ENCODE data around the gene RGS11. TPM values are rescaled to one million over a fixed set of nuclear protein-coding genes. Genes with fewer than 3 reads are reported as not detected.

RGS11 gene
- total and polyA plus RNA-seq, 7 donors = 0.20 to 2.6 (median 0.92) TPM

DNA sequence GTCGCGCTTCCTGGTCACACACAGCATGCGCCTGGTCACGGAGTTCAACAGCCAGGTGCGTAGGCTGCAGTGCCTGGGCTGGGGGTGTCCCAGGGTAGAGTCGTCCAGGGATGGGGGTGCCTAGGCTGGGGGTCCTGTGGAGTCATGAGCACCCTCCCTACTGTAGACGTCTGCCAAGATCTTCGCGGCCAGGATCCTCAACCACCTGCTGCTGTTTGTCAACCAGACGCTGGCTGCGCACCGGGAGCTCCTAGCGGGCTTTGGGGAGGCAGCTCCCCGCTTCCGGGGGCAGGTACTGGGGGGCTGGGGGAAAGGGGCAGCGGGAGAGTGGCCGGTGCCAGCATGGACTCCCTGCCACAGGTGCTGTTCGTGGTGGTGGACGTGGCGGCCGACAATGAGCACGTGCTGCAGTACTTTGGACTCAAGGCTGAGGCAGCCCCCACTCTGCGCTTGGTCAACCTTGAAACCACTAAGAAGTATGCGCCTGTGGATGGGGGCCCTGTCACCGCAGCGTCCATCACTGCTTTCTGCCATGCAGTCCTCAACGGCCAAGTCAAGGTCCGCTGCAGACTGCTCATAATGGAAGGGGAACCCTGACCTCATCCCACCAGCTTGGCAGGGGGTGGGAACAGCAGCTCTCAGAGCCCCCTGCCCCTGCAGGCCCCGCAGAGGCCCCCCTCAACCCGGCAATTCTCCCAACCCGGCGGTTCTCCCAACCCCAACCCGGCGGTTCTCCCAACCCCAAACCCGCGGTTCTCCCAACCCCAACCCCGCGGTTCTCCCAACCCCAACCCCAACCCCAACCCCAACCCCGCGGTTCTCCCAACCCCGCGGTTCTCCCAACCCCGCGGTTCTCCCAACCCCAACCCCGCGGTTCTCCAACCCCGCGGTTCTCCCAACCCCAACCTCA is 9.7 kb upstream of the RGS11 start:
- DNase-seq = peak in 1 of 2 donors; percentile 52
- intact Hi-C loops (cut with DNase I) = no loop called here
- ATAC-seq = no peak
- H3K4me3 ChIP-seq = no peak overlapping the region
- TF ChIP-seq, protein P1, sequence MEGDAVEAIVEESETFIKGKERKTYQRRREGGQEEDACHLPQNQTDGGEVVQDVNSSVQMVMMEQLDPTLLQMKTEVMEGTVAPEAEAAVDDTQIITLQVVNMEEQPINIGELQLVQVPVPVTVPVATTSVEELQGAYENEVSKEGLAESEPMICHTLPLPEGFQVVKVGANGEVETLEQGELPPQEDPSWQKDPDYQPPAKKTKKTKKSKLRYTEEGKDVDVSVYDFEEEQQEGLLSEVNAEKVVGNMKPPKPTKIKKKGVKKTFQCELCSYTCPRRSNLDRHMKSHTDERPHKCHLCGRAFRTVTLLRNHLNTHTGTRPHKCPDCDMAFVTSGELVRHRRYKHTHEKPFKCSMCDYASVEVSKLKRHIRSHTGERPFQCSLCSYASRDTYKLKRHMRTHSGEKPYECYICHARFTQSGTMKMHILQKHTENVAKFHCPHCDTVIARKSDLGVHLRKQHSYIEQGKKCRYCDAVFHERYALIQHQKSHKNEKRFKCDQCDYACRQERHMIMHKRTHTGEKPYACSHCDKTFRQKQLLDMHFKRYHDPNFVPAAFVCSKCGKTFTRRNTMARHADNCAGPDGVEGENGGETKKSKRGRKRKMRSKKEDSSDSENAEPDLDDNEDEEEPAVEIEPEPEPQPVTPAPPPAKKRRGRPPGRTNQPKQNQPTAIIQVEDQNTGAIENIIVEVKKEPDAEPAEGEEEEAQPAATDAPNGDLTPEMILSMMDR (IDR thresholded peaks at IDR 0.05) = no peak
- no peak overlapping the region for H3K27ac ChIP-seq
- peaks cover 6% of the 10 kb centered on the region for H3K4me1 ChIP-seq
- H3K27me3 ChIP-seq (ENCODE audit: insufficient read depth in 3 of 3, low read length in 2 of 3) = peaks cover 0 to 21% (median 7%) of the 10 kb centered on the region in 3 donors
- WGBS, 3 donors = 81 to 94% (median 85%) methylated on average over 35 to 48 of the region's 48 CpGs
- no peaks in the 10 kb centered on the region for H3K9me3 ChIP-seq
- H3K36me3 ChIP-seq (ENCODE audit: insufficient read depth in 1 of 2, low read depth in 1 of 2) = peaks cover 0 to 32% of the 10 kb centered on the region in 2 donors

DNA sequence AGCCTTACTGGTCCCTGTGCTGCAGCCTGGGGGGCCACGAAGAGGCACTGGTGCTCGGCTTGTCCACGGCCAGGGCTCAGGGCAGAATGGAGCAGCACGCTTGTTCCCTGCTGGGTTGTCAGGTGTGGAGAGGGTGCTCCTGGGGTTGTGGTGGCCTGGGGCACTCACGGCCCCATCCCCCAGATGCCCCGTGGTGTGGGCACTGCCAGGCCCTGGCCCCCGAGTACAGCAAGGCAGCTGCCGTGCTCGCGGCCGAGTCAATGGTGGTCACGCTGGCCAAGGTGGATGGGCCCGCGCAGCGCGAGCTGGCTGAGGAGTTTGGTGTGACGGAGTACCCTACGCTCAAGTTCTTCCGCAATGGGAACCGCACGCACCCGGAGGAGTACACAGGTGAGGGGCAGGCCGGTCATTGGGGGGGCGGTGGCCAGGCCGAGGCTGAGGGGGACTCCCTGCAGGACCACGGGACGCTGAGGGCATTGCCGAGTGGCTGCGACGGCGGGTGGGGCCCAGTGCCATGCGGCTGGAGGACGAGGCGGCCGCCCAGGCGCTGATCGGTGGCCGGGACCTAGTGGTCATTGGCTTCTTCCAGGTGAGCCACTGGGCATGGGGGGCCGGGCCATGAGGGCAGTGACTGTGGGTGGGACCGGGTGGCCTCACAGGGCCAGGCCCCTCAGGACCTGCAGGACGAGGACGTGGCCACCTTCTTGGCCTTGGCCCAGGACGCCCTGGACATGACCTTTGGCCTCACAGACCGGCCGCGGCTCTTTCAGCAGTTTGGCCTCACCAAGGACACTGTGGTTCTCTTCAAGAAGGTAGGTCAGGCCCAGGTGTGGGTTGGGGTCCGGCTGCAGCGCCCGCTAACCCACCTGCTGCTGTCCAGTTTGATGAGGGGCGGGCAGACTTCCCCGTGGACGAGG is 8.7 kb upstream of the RGS11 start:
- no peak overlapping the region for H3K4me3 ChIP-seq
- H3K36me3 ChIP-seq (ENCODE audit: insufficient read depth in 1 of 2, low read depth in 1 of 2) = peaks cover 0 to 25% of the 10 kb centered on the region in 2 donors
- peaks cover 6% of the 10 kb centered on the region for H3K4me1 ChIP-seq
- H3K27me3 ChIP-seq (ENCODE audit: insufficient read depth in 3 of 3, low read length in 2 of 3) = peaks cover 0 to 27% (median 9%) of the 10 kb centered on the region in 3 donors
- no peaks in the 10 kb centered on the region for H3K9me3 ChIP-seq
- ATAC-seq (no peak), DNase-seq (peak in 1 of 2 donors; percentile 56)
- TF ChIP-seq, protein P1 (IDR thresholded peaks at IDR 0.05) = no peak
- H3K27ac ChIP-seq = no peak overlapping the region
- intact Hi-C loops (cut with DNase I) = no loop called here
- 87 to 92% (median 87%) methylated on average over 50 to 52 of the region's 52 CpGs for whole genome bisulfite sequencing, 3 donors

DNA sequence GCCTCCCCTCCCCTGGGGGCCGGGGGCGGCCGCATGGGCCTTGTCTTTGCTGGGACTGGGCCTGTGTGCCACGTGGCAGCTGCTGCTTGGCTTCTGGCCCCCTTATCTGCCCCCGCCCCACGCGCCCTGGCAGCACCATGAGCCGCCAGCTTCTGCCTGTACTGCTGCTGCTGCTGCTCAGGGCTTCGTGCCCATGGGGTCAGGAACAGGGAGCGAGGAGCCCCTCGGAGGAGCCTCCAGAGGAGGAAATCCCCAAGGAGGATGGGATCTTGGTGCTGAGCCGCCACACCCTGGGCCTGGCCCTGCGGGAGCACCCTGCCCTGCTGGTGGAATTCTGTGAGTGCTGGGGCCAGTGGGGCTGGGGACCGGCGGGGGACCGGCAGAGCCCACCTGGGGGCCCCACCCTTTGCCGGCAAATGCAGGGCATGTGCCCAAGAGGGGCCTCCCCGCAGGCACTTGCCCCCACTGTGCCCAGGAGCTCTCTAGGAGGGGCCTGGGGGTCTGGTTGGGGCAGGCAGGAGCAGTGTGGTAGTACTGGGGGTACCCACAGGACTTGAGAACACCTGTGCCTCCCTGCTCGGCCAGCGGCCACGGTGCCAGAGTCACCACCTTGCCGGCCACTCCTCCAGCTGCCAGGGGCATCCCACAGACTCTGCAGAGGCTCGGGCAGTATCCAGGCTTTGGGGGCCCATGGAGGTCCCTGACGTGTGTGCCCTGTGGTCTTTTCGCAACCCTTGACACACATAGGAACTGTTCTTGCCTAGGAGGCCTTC is 7.5 kb upstream of the RGS11 start, which contains the start of gene PDIA2:
Gene PDIA2 (plus strand): TSS at position 132 of the 773 bp plus-strand sequence. CDS start 6 bp downstream, at position 138.
- H3K4me1 ChIP-seq = peaks cover 6% of the 10 kb centered on the region
- H3K36me3 ChIP-seq (ENCODE audit: insufficient read depth in 1 of 2, low read depth in 1 of 2) = peaks cover 0 to 12% of the 10 kb centered on the region in 2 donors
- WGBS, 3 donors = 53 to 67% (median 65%) methylated on average over 21 to 25 of the region's 25 CpGs
- DNase-seq = peak in 1 of 2 donors; percentile 43
- no peaks in the 10 kb centered on the region for H3K9me3 ChIP-seq
- H3K27ac ChIP-seq = no peak within 1 kb of the TSS
- intact Hi-C loops (cut with DNase I) = loop anchor here in 1 of 2 donors (2.0 kb wide), 1 partner anchor 58 kb away; no protein-coding TSS in a partner anchor
- ATAC-seq = no peak
- no peak within 1 kb of the TSS for H3K4me3 ChIP-seq
- TF ChIP-seq, protein P1 (IDR thresholded peaks at IDR 0.05) = no peak
- peaks cover 0 to 27% (median 12%) of the 10 kb centered on the region in 3 donors for H3K27me3 ChIP-seq (ENCODE audit: insufficient read depth in 3 of 3, low read length in 2 of 3)

DNA sequence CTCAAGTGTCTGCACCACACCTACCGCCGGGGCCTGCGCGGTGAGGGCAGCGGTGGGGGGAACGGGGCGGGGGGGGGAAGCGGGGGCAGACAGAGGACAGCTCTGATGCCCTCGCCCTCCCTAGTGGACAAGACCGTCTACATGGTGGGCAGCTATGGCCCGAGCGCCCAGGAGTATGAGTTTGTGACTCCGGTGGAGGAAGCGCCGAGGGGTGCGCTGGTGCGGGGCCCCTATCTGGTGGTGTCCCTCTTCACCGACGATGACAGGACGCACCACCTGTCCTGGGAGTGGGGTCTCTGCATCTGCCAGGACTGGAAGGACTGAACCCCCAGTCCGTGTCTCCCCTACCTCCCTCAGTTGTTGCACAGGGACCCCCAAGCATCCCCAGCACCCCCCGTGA is 6.7 kb upstream of the RGS11 start:
- intact Hi-C loops (cut with DNase I) = loop anchor here in 1 of 2 donors (2.0 kb wide), 1 partner anchor 58 kb away; no protein-coding TSS in a partner anchor
- TF ChIP-seq, protein P1 (IDR thresholded peaks at IDR 0.05) = no peak
- peaks cover 0 to 5% of the 10 kb centered on the region in 2 donors for H3K36me3 ChIP-seq (ENCODE audit: insufficient read depth in 1 of 2, low read depth in 1 of 2)
- H3K27ac ChIP-seq = no peak overlapping the region
- 76 to 81% (median 78%) methylated on average over 19 to 22 of the region's 22 CpGs for WGBS, 3 donors
- peaks cover 6% of the 10 kb centered on the region for H3K4me1 ChIP-seq
- no peaks in the 10 kb centered on the region for H3K9me3 ChIP-seq
- peak in 1 of 2 donors; percentile 51 for DNase-seq
- H3K27me3 ChIP-seq (ENCODE audit: insufficient read depth in 3 of 3, low read length in 2 of 3) = peaks cover 0 to 27% (median 12%) of the 10 kb centered on the region in 3 donors
- H3K4me3 ChIP-seq = no peak overlapping the region
- ATAC-seq = no peak
